ENCODE data around the gene NEB. TPM values are rescaled to one million over a fixed set of nuclear protein-coding genes. Genes with fewer than 3 reads are reported as not detected.
"Not testable (repeated sequence)": the region's sequence is repeated elsewhere in the genome, so short reads cannot be mapped to it uniquely, and the experiment has no call there.

NEB gene
- total RNA-seq, 1 donor from 2014 or later = 0.40 TPM

- peak; percentile 45 for DNase-seq (ENCODE audit: low read depth, low spot score)
Measured at GRCh38 chr2:151614606-151615306, 119.5 kb downstream of the NEB start.

- no peak for DNase-seq (ENCODE audit: low read depth, low spot score)
Measured at GRCh38 chr2:151614159-151614558, 120.1 kb downstream of the NEB start.

GRCh38 chr2:151611351-151611750 lies 122.9 kb downstream of the NEB start:
- no peak for DNase-seq (ENCODE audit: low read depth, low spot score)

GRCh38 chr2:151610310-151610709 lies 124.0 kb downstream of the NEB start:
- no peak for DNase-seq (ENCODE audit: low read depth, low spot score)

GRCh38 chr2:151609705-151610104 lies 124.6 kb downstream of the NEB start:
- DNase-seq (ENCODE audit: low read depth, low spot score) = no peak

- DNase-seq (ENCODE audit: low read depth, low spot score) = not testable (repeated sequence)
Measured at GRCh38 chr2:151607459-151608424, 126.5 kb downstream of the NEB start.

- DNase-seq (ENCODE audit: low read depth, low spot score) = not testable (repeated sequence)
Measured at GRCh38 chr2:151603530-151603929, 130.7 kb downstream of the NEB start.

GRCh38 chr2:151602402-151602801 lies 131.9 kb downstream of the NEB start:
- not testable (repeated sequence) for DNase-seq (ENCODE audit: low read depth, low spot score)

GRCh38 chr2:151601803-151602202 lies 132.5 kb downstream of the NEB start:
- not testable (repeated sequence) for DNase-seq (ENCODE audit: low read depth, low spot score)

- not testable (repeated sequence) for DNase-seq (ENCODE audit: low read depth, low spot score)
Measured at GRCh38 chr2:151596903-151597608, 137.2 kb downstream of the NEB start.

- DNase-seq (ENCODE audit: low read depth, low spot score) = not testable (repeated sequence)
Measured at GRCh38 chr2:151591908-151592255, 142.4 kb downstream of the NEB start.

GRCh38 chr2:151591250-151591907 lies 142.9 kb downstream of the NEB start:
- DNase-seq (ENCODE audit: low read depth, low spot score) = not testable (repeated sequence)

GRCh38 chr2:151581300-151581699 lies 153.0 kb downstream of the NEB start:
- DNase-seq (ENCODE audit: low read depth, low spot score) = not testable (repeated sequence)

- not testable (repeated sequence) for DNase-seq (ENCODE audit: low read depth, low spot score)
Measured at GRCh38 chr2:151580697-151581096, 153.6 kb downstream of the NEB start.

GRCh38 chr2:151577116-151577515 lies 157.2 kb downstream of the NEB start:
- DNase-seq (ENCODE audit: low read depth, low spot score) = no peak

- no peak for DNase-seq (ENCODE audit: low read depth, low spot score)
Measured at GRCh38 chr2:151576080-151576479, 158.2 kb downstream of the NEB start.

GRCh38 chr2:151575338-151575737 lies 158.9 kb downstream of the NEB start:
- no peak for DNase-seq (ENCODE audit: low read depth, low spot score)

GRCh38 chr2:151570191-151570590 lies 164.1 kb downstream of the NEB start:
- no peak for DNase-seq (ENCODE audit: low read depth, low spot score)

- no peak for DNase-seq (ENCODE audit: low read depth, low spot score)
Measured at GRCh38 chr2:151569167-151569566, 165.1 kb downstream of the NEB start.

- DNase-seq (ENCODE audit: low read depth, low spot score) = no peak
Measured at GRCh38 chr2:151568501-151568900, 165.8 kb downstream of the NEB start.

- DNase-seq (ENCODE audit: low read depth, low spot score) = no peak
Measured at GRCh38 chr2:151567006-151567405, 167.3 kb downstream of the NEB start.
